A549 (cell line): ENCODE results near the gene RRP15. TPM values are rescaled to one million over a fixed set of nuclear protein-coding genes. Genes with fewer than 3 reads are reported as not detected.

Experiments
- ATAC-seq, 2 experiments: fragments of 200-7000 bp in 1 of 2; fragments of >200 bp in 1 of 2; cut with Nextera tagmentation in 1 of 2; cut with Tn5 transposase in 1 of 2; 3 replicates each; pipeline versions ENCODE4 v1.8.0 to v1.9.1; 2018 to 2020; ENCODE audit warnings: mild to moderate bottlenecking in 1 of 2, moderate library complexity in 1 of 2
- CTCF ChIA-PET: fragments of 300-600 bp; sonication (Branson Sonifier 250); formaldehyde crosslinking; extraction: SDS; loops from one replicate; lab custom pipeline; 2021; ENCODE audit warnings: antibody characterized with exemption, inconsistent platforms; lab: Yijun Ruan, JAX
- POLR2A ChIA-PET: fragments of 350-600 bp; formaldehyde crosslinking; extraction: SDS; loops from one replicate; lab custom pipeline; 2021; ENCODE audit warnings: antibody characterized with exemption, inconsistent platforms; lab: Yijun Ruan, JAX
- DNase-seq, 2 experiments: peaks; one replicate each; pipeline versions ENCODE4 v3.0.0 to v3.0.0-alpha.2; 2011 to 2016; ENCODE audit warnings: low read depth in 1 of 2, low spot score in 1 of 2
- FAIRE-seq: peaks from 2 replicates; lab custom pipeline; 2011; peaks lifted over from hg19 to GRCh38; lab: Jason Lieb, UNC
- H3K27ac ChIP-seq, 2 experiments: fragments of >200 bp; sonication (Bioruptor Twin); formaldehyde crosslinking; 3 replicates each; pipeline ENCODE4 v1.5.1; 2016 to 2017
- H3K4me1 ChIP-seq: fragments of >200 bp; sonication (Bioruptor Twin); formaldehyde crosslinking; 3 replicates; pipeline ENCODE4 v1.6.1; 2016
- H3K4me2 ChIP-seq: fragments of >200 bp; sonication (Bioruptor Twin); formaldehyde crosslinking; 3 replicates; pipeline ENCODE4 v1.6.1; 2016
- H3K4me3 ChIP-seq: fragments of >200 bp; sonication (Bioruptor Twin); formaldehyde crosslinking; 3 replicates; pipeline ENCODE4 v1.5.1; 2016
- H3K9me3 ChIP-seq: fragments of >200 bp; sonication (Bioruptor Twin); formaldehyde crosslinking; 3 replicates; pipeline ENCODE4 v1.6.1; 2016
- BHLHE40 ChIP-seq: IDR thresholded peaks from 2 replicates; pipeline ENCODE4 v1.6.1; 2012; ENCODE audit warnings: low read depth, low read length, inconsistent platforms
- CBX2 ChIP-seq: fragments of 200-600 bp; sonication (generic); IDR thresholded peaks from 2 replicates; pipeline ENCODE4 v1.6.1; 2016; ENCODE audit warnings: low read depth, mild to moderate bottlenecking, borderline replicate concordance
- CEBPB ChIP-seq, 2 experiments: fragments of >200 bp in 1 of 2; sonication (Bioruptor Twin) in 1 of 2; formaldehyde crosslinking in 1 of 2; IDR thresholded peaks; 2 replicates each; pipeline ENCODE4 v1.6.1; 2012 to 2016
- CHD2 ChIP-seq: fragments of 150-350 bp; IDR thresholded peaks from 2 replicates; pipeline ENCODE4 v1.6.1; 2014; ENCODE audit warnings: low read length; ENCODE audit not compliant: partially characterized antibody
- CHD4 ChIP-seq: fragments of 200-600 bp; sonication (generic); IDR thresholded peaks from 2 replicates; pipeline ENCODE4 v1.6.1; 2016; ENCODE audit warnings: antibody characterized with exemption, mild to moderate bottlenecking, borderline replicate concordance
- CTCF ChIP-seq: fragments of >200 bp; sonication (Bioruptor Twin); formaldehyde crosslinking; IDR thresholded peaks from 3 replicates; pipeline ENCODE4 v1.5.1; 2016
- E2F6 ChIP-seq: IDR thresholded peaks from 2 replicates; pipeline ENCODE4 v1.6.1; 2012; ENCODE audit warnings: low read depth, borderline replicate concordance
- EP300 ChIP-seq, 2 experiments: fragments of >200 bp; sonication (Bioruptor Twin); formaldehyde crosslinking; IDR thresholded peaks; 2 replicates in 1 of 2; 3 replicates in 1 of 2; pipeline ENCODE4 v1.6.1; 2016 to 2017
- ESRRA ChIP-seq: fragments of 150-350 bp; IDR thresholded peaks from 2 replicates; pipeline ENCODE4 v1.6.1; 2014; ENCODE audit warnings: mild to moderate bottlenecking, low read length, borderline replicate concordance
- FOSL2 ChIP-seq, 2 experiments: fragments of 450-650 bp in 1 of 2; fragments of >200 bp in 1 of 2; sonication (Bioruptor Twin) in 1 of 2; formaldehyde crosslinking; IDR thresholded peaks; 2 replicates each; pipeline versions ENCODE4 v1.5.0 to v1.6.1; 2016 to 2020; ENCODE audit warnings: mild to moderate bottlenecking in 1 of 2, moderate library complexity in 1 of 2
- HDAC2 ChIP-seq: fragments of 200-600 bp; sonication (generic); IDR thresholded peaks from 2 replicates; pipeline ENCODE4 v1.6.1; 2016
- HMGXB4 ChIP-seq: fragments of 250-450 bp; sonication (Bioruptor Pico); IDR thresholded peaks from 2 replicates; pipeline ENCODE4 v1.5.0; 2021; ENCODE audit warnings: mild to moderate bottlenecking, moderate library complexity, borderline replicate concordance
- HOXB13 ChIP-seq: fragments of 250-450 bp; sonication (Bioruptor Pico); IDR thresholded peaks from 2 replicates; pipeline ENCODE4 v1.5.0; 2020; ENCODE audit warnings: low read depth, mild to moderate bottlenecking, moderate library complexity
- JUN ChIP-seq, 2 experiments: fragments of >200 bp; sonication (Bioruptor Twin); formaldehyde crosslinking; IDR thresholded peaks; 2 replicates in 1 of 2; 3 replicates in 1 of 2; pipeline ENCODE4 v1.6.1; 2016 to 2017
- JUNB ChIP-seq: fragments of >200 bp; sonication (Bioruptor Twin); formaldehyde crosslinking; IDR thresholded peaks from 2 replicates; pipeline ENCODE4 v1.6.1; 2016
- KDM1A ChIP-seq: fragments of 200-600 bp; sonication (generic); IDR thresholded peaks from 2 replicates; pipeline ENCODE4 v1.6.1; 2016; ENCODE audit warnings: low read depth, mild to moderate bottlenecking
- KDM5A ChIP-seq: fragments of 200-600 bp; sonication (generic); IDR thresholded peaks from 2 replicates; pipeline ENCODE4 v1.6.1; 2016; ENCODE audit warnings: antibody characterized with exemption, mild to moderate bottlenecking
- MAFK ChIP-seq: fragments of 450-650 bp; IDR thresholded peaks from 2 replicates; pipeline ENCODE4 v1.6.1; 2014; ENCODE audit not compliant: partially characterized antibody
- MAX ChIP-seq: IDR thresholded peaks from 2 replicates; pipeline ENCODE4 v1.6.1; 2012
- MAZ ChIP-seq: fragments of 150-350 bp; IDR thresholded peaks from 2 replicates; pipeline ENCODE4 v1.6.1; 2014; ENCODE audit warnings: antibody characterized with exemption, low read depth, low read length, borderline replicate concordance
- MYC ChIP-seq: IDR thresholded peaks from 2 replicates; pipeline ENCODE4 v1.6.1; 2012; ENCODE audit warnings: mild to moderate bottlenecking, inconsistent platforms, low read length, improper control_type of control experiment, borderline replicate concordance
- NFE2L2 ChIP-seq: fragments of 150-350 bp; conservative IDR thresholded peaks from 2 replicates; pipeline ENCODE4 v1.6.1; 2014; ENCODE audit warnings: low read length
- PHF8 ChIP-seq: fragments of 200-600 bp; sonication (generic); IDR thresholded peaks from 2 replicates; pipeline ENCODE4 v1.6.1; 2016; ENCODE audit warnings: low read depth, mild to moderate bottlenecking, antibody characterized with exemption, moderate library complexity, borderline replicate concordance
- POLR2A ChIP-seq: IDR thresholded peaks from 2 replicates; pipeline ENCODE4 v1.6.1; 2012; ENCODE audit warnings: mild to moderate bottlenecking, low read length
- POLR2AphosphoS2 ChIP-seq: conservative IDR thresholded peaks from 2 replicates; pipeline ENCODE4 v1.6.1; 2012; ENCODE audit warnings: low read length, improper control_type of control experiment, inconsistent platforms
- RAD21 ChIP-seq, 2 experiments: fragments of >200 bp in 1 of 2; sonication (Bioruptor Twin) in 1 of 2; formaldehyde crosslinking in 1 of 2; IDR thresholded peaks in 1 of 2; conservative IDR thresholded peaks in 1 of 2; 2 replicates in 1 of 2; 3 replicates in 1 of 2; pipeline ENCODE4 v1.6.1; 2012 to 2018; ENCODE audit warnings: inconsistent platforms in 1 of 2
- REST ChIP-seq: fragments of 200-600 bp; sonication (generic); IDR thresholded peaks from 2 replicates; pipeline ENCODE4 v1.6.1; 2016; ENCODE audit warnings: antibody characterized with exemption, mild to moderate bottlenecking, moderate library complexity
- RFX5 ChIP-seq: fragments of 450-650 bp; IDR thresholded peaks from 2 replicates; pipeline ENCODE4 v1.7.1; 2014; ENCODE audit warnings: antibody characterized with exemption, mild to moderate bottlenecking, moderate library complexity
- RNF2 ChIP-seq: fragments of 200-600 bp; sonication (generic); IDR thresholded peaks from 2 replicates; pipeline ENCODE4 v1.6.1; 2016; ENCODE audit warnings: low read depth, mild to moderate bottlenecking, antibody characterized with exemption, moderate library complexity, borderline replicate concordance
- ZC3H11A ChIP-seq: fragments of 450-650 bp; IDR thresholded peaks from 2 replicates; pipeline ENCODE4 v1.6.1; 2014; ENCODE audit warnings: antibody characterized with exemption, mild to moderate bottlenecking
- ZFP36 ChIP-seq: fragments of 450-650 bp; IDR thresholded peaks from 2 replicates; pipeline ENCODE4 v1.6.1; 2014; ENCODE audit warnings: borderline replicate concordance; ENCODE audit not compliant: partially characterized antibody
- ZSCAN20 ChIP-seq: fragments of 250-450 bp; sonication (Bioruptor Pico); IDR thresholded peaks from 2 replicates; pipeline ENCODE4 v1.8.0; 2022; ENCODE audit warnings: mild to moderate bottlenecking, moderate library complexity
- WGBS: methylation state at CpG from one replicate; pipeline ENCODE4 v1.1.6; 2017; ENCODE audit errors: missing lambda C conversion rate; 5-methylcytosine and 5-hydroxymethylcytosine counted together
- polyA plus RNA-seq, 4 experiments: library from polyadenylated mRNA; depleted of rRNA in 3 of 4; stranded (reverse); fragments of >200 nt; fragmentation: RNase III in 1 of 4; extraction: RNeasy Plus Mini Kit Qiagen cat#74134 plus additional on column Dnase treatment in 1 of 4; gene quantifications; 2 replicates in 3 of 4; 3 replicates in 1 of 4; pipeline ENCODE4 v1.2.3, GENCODE V29; 2011 to 2017

Gene RRP15
- polyA plus RNA-seq, 2 of the 4 experiments (the other 2 are of a cell fraction): 15.6 to 19.5 TPM

GRCh38 chr1:218351391-218352074, 66.4 kb downstream of the RRP15 start:
- TF ChIP-seq HDAC2: no peak
- no peak; a peak in 1 of 5 replicates for TF ChIP-seq JUN (IDR thresholded peaks at IDR 0.05)
- no peak for TF ChIP-seq CBX2
- no peak for TF ChIP-seq POLR2A
- TF ChIP-seq NFE2L2: no peak
- no peak for TF ChIP-seq MYC
- no peak for TF ChIP-seq JUNB
- TF ChIP-seq HOXB13 (CRISPR knock-in tag): no peak
- TF ChIP-seq MAZ: no peak
- TF ChIP-seq EP300 (IDR thresholded peaks at IDR 0.05): no peak
- no peak for TF ChIP-seq ZFP36
- no peak for TF ChIP-seq ZC3H11A
- peak; percentile 33; the same call in 2 of the 3 replicates for TF ChIP-seq CTCF
- no peak for TF ChIP-seq POLR2AphosphoS2
- no peak for TF ChIP-seq MAFK
- no peak for TF ChIP-seq MAX
- TF ChIP-seq FOSL2 (IDR thresholded peaks at IDR 0.05): no peak
- TF ChIP-seq FOSL2 (CRISPR knock-in tag; IDR thresholded peaks at IDR 0.05): peak; percentile 46; the same call in 1 of the 2 replicates
- no peak for TF ChIP-seq RFX5
- TF ChIP-seq ZSCAN20 (CRISPR knock-in tag): no peak
- TF ChIP-seq KDM5A: no peak
- TF ChIP-seq PHF8: no peak
- no peak for TF ChIP-seq CHD2
- TF ChIP-seq E2F6: no peak
- TF ChIP-seq CEBPB (IDR thresholded peaks at IDR 0.05): peak in 1 of 2 experiments; percentile 29; a peak in 2 of 4 replicates
- TF ChIP-seq KDM1A: no peak
- no peak for TF ChIP-seq RNF2
- TF ChIP-seq BHLHE40: no peak
- TF ChIP-seq CHD4: no peak
- TF ChIP-seq REST: no peak
- TF ChIP-seq ESRRA: no peak
- TF ChIP-seq HMGXB4: no peak
- peak in 1 of 2 experiments; percentile 26; a peak in 1 of 5 replicates for TF ChIP-seq RAD21 (conservative IDR thresholded peaks at IDR 0.05 in 1 of 2, IDR thresholded peaks at IDR 0.05 in 1 of 2)
- ChIA-PET CTCF (interaction anchor here (1.3 kb wide), 1 partner anchor 10 kb away, joined by 3 read pairs; no protein-coding TSS in a partner anchor), POLR2A (no interaction called here)
- 40% methylated on average over 10 of the region's 10 CpGs for WGBS
- FAIRE-seq (no peak), DNase-seq (peak in 1 of 2 experiments; percentile 64), ATAC-seq (peak; percentile 27 to 31; a peak in 3 of 6 replicates)
- Histone ChIP-seq H3K4me1 (peaks cover 75% of the 10 kb centered on the region), H3K4me2 (peak overlapping the region; percentile 95), H3K4me3 (peak overlapping the region; percentile 83), H3K27ac (peak overlapping the region; percentile 82 to 96), H3K9me3 (no peaks in the 10 kb centered on the region)
